GM23338 (cell line): ENCODE data around the gene NLN. TPM values are rescaled to one million over a fixed set of nuclear protein-coding genes. Genes with fewer than 3 reads are reported as not detected.

Experiments
- ATAC-seq: fragments of 200-7000 bp; cut with Tn5 transposase; 3 replicates; pipeline ENCODE4 v1.9.1; 2020
- DNase-seq: peaks from one replicate; pipeline ENCODE4 v3.0.0-alpha.2; 2015; ENCODE audit warnings: low spot score
- H2AFZ ChIP-seq: fragments of 200-600 bp; sonication (generic); 2 replicates; pipeline ENCODE4 v1.8.0; 2016; ENCODE audit warnings: antibody characterized with exemption, mild to moderate bottlenecking, moderate library complexity
- H3F3A ChIP-seq: fragments of 200-600 bp; sonication (generic); replicated peaks from 2 replicates; pipeline ENCODE4 v1.8.0; 2017; ENCODE audit warnings: antibody characterized with exemption, mixed run types, low read depth
- H3K27ac ChIP-seq: fragments of 200-600 bp; sonication (generic); 2 replicates; pipeline ENCODE4 v1.6.1; 2016; ENCODE audit warnings: low read depth
- H3K27me3 ChIP-seq: fragments of 200-600 bp; sonication (generic); 2 replicates; pipeline ENCODE4 v1.8.0; 2016; ENCODE audit warnings: mild to moderate bottlenecking, mixed run types, moderate library complexity; ENCODE audit not compliant: insufficient read depth
- H3K36me3 ChIP-seq: fragments of 200-600 bp; sonication (generic); 2 replicates; pipeline ENCODE4 v1.8.0; 2016; ENCODE audit warnings: mild to moderate bottlenecking; ENCODE audit not compliant: insufficient read depth
- H3K4me1 ChIP-seq: fragments of 200-600 bp; sonication (generic); 2 replicates; pipeline ENCODE4 v1.8.0; 2016; ENCODE audit warnings: mild to moderate bottlenecking, moderate library complexity; ENCODE audit not compliant: insufficient read depth
- H3K4me2 ChIP-seq: fragments of 200-600 bp; sonication (generic); 2 replicates; pipeline ENCODE4 v1.7.1; 2017; ENCODE audit warnings: mixed run types
- H3K4me3 ChIP-seq: fragments of 200-600 bp; sonication (generic); 2 replicates; pipeline ENCODE4 v1.6.1; 2016; ENCODE audit warnings: mixed run types
- H3K79me2 ChIP-seq: fragments of 200-600 bp; sonication (generic); replicated peaks from 2 replicates; pipeline ENCODE4 v1.8.0; 2017; ENCODE audit warnings: mild to moderate bottlenecking; ENCODE audit not compliant: insufficient read depth
- H3K9me2 ChIP-seq: fragments of 200-600 bp; sonication (generic); 2 replicates; pipeline ENCODE4 v1.8.0; 2017; ENCODE audit not compliant: insufficient read depth
- H4K20me1 ChIP-seq: fragments of 200-600 bp; sonication (generic); replicated peaks from 2 replicates; pipeline ENCODE4 v1.8.0; 2017; ENCODE audit warnings: mild to moderate bottlenecking; ENCODE audit not compliant: insufficient read depth
- H3K27ac Mint-ChIP-seq: 2 replicates; pipeline ENCODE4 v1.8.0; 2020; ENCODE audit warnings: inconsistent platforms, mild to moderate bottlenecking, moderate library complexity, mixed read lengths
- H3K27me3 Mint-ChIP-seq: 3 replicates; pipeline ENCODE4 v1.8.0; 2022; ENCODE audit warnings: low read depth, mild to moderate bottlenecking, moderate library complexity, mixed read lengths, inconsistent platforms; ENCODE audit not compliant: insufficient read depth, poor library complexity
- H3K36me3 Mint-ChIP-seq: 3 replicates; pipeline ENCODE4 v1.8.0; 2021; ENCODE audit warnings: low read depth, mild to moderate bottlenecking, inconsistent platforms, moderate library complexity, mixed read lengths
- H3K4me1 Mint-ChIP-seq: 3 replicates; pipeline ENCODE4 v1.8.0; 2020; ENCODE audit warnings: mild to moderate bottlenecking, inconsistent platforms, mixed read lengths
- H3K4me3 Mint-ChIP-seq: 3 replicates; pipeline ENCODE4 v1.8.0; 2021; ENCODE audit warnings: moderate library complexity, mild to moderate bottlenecking, inconsistent platforms, mixed read lengths
- H3K9me3 Mint-ChIP-seq: 3 replicates; pipeline ENCODE4 v1.8.0; 2020; ENCODE audit warnings: moderate library complexity, mild to moderate bottlenecking, inconsistent platforms, mixed read lengths
- JUNB ChIP-seq: IDR thresholded peaks from one replicate; pipeline ENCODE4 v1.6.1; 2016; ENCODE audit warnings: antibody characterized with exemption; ENCODE audit not compliant: unreplicated experiment
- POLR2AphosphoS5 ChIP-seq: IDR thresholded peaks from 2 replicates; pipeline ENCODE4 v1.6.1; 2016; ENCODE audit warnings: antibody characterized with exemption, low read depth
- STAT1 ChIP-seq: IDR thresholded peaks from one replicate; pipeline ENCODE4 v1.6.1; 2016; ENCODE audit warnings: antibody characterized with exemption; ENCODE audit not compliant: unreplicated experiment
- ZNF331 ChIP-seq: fragments of 250-450 bp; sonication (Bioruptor Pico); IDR thresholded peaks from 2 replicates; pipeline ENCODE4 v1.5.0; 2020; ENCODE audit warnings: low read depth, mild to moderate bottlenecking, moderate library complexity
- polyA plus RNA-seq: library from polyadenylated mRNA; unstranded; fragments of >200 nt; fragmentation: Nextera tagmentation; extraction: Ambion mirVana; gene quantifications from 2 replicates; pipeline ENCODE4 v1.2.1, GENCODE V29; 2016
- total RNA-seq: library from RNA; depleted of rRNA; stranded (reverse); fragments of >200 nt; shearing (Covaris generic); gene quantifications from 2 replicates; pipeline ENCODE4 v1.2.3, GENCODE V29; 2014
- TF ChIP-seq, protein P1 (sequence below): IDR thresholded peaks from one replicate; pipeline ENCODE4 v1.6.1; 2018; ENCODE audit warnings: antibody characterized with exemption; ENCODE audit not compliant: unreplicated experiment
- TF ChIP-seq, protein P2 (sequence below): fragments of 250-450 bp; sonication (Bioruptor Pico); IDR thresholded peaks from 2 replicates; pipeline ENCODE4 v1.5.0; 2020; ENCODE audit warnings: mild to moderate bottlenecking, moderate library complexity
- TF ChIP-seq, protein P3 (sequence below), 2 experiments: fragments of 200-600 bp in 1 of 2; sonication (generic) in 1 of 2; conservative IDR thresholded peaks; 2 replicates each; pipeline versions ENCODE4 v1.5.1 to v1.6.1; 2016 to 2017; ENCODE audit warnings: antibody characterized with exemption in 2 of 2, low read depth in 2 of 2, mild to moderate bottlenecking in 2 of 2, moderate library complexity in 1 of 2

Gene NLN
- total and polyA plus RNA-seq, 2 experiments from 2014 or later, result 56.4 to 168 TPM

DNA sequence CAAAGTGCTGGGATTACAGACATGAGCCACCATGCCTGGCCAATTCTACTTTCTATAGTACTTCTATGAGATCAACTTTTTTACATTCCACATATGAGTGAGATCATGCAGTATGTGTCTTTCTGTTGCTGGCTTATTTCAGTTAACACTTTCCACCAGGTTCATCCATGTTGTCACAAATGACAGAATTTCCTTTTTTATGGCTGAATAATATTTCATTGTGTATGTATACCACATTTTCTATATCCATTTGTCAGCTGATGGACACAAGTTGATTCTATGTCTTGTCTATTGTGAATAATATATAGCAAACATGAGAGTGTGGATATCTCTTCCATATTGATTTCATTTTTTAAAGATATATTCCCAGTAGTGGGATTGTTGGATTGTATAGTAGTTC, 17.2 kb downstream of the NLN start:
- Histone ChIP-seq H3K36me3 (peaks cover 4% of the 10 kb centered on the region; the same call in 1 of the 2 replicates), H3K4me3 (no peak overlapping the region), H2AFZ (no peak overlapping the region), H3K4me2 (no peak overlapping the region), H4K20me1 (peaks cover 56% of the 10 kb centered on the region), H3K27ac (no peak overlapping the region), H3K9me2 (no peaks in the 10 kb centered on the region), H3K27me3 (no peaks in the 10 kb centered on the region), H3K4me1 (peaks cover 7% of the 10 kb centered on the region; the same call in 1 of the 2 replicates), H3F3A (no peaks in the 10 kb centered on the region), H3K79me2 (peaks cover 99% of the 10 kb centered on the region)
- no peak for ATAC-seq
- Mint-ChIP-seq H3K27me3 (no peaks in the 10 kb centered on the region), H3K36me3 (peaks cover 4% of the 10 kb centered on the region; the same call in 2 of the 3 replicates), H3K4me3 (no peak overlapping the region), H3K9me3 (no peaks in the 10 kb centered on the region), H3K4me1 (peaks cover 13% of the 10 kb centered on the region), H3K27ac (no peak overlapping the region)
- DNase-seq, result no peak
- no peak for TF ChIP-seq ZNF331 (CRISPR knock-in tag)
- no peak for TF ChIP-seq JUNB
- no peak for TF ChIP-seq POLR2AphosphoS5
- TF ChIP-seq, protein P1, sequence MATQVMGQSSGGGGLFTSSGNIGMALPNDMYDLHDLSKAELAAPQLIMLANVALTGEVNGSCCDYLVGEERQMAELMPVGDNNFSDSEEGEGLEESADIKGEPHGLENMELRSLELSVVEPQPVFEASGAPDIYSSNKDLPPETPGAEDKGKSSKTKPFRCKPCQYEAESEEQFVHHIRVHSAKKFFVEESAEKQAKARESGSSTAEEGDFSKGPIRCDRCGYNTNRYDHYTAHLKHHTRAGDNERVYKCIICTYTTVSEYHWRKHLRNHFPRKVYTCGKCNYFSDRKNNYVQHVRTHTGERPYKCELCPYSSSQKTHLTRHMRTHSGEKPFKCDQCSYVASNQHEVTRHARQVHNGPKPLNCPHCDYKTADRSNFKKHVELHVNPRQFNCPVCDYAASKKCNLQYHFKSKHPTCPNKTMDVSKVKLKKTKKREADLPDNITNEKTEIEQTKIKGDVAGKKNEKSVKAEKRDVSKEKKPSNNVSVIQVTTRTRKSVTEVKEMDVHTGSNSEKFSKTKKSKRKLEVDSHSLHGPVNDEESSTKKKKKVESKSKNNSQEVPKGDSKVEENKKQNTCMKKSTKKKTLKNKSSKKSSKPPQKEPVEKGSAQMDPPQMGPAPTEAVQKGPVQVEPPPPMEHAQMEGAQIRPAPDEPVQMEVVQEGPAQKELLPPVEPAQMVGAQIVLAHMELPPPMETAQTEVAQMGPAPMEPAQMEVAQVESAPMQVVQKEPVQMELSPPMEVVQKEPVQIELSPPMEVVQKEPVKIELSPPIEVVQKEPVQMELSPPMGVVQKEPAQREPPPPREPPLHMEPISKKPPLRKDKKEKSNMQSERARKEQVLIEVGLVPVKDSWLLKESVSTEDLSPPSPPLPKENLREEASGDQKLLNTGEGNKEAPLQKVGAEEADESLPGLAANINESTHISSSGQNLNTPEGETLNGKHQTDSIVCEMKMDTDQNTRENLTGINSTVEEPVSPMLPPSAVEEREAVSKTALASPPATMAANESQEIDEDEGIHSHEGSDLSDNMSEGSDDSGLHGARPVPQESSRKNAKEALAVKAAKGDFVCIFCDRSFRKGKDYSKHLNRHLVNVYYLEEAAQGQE, result no peak
- no peak for TF ChIP-seq STAT1

DNA sequence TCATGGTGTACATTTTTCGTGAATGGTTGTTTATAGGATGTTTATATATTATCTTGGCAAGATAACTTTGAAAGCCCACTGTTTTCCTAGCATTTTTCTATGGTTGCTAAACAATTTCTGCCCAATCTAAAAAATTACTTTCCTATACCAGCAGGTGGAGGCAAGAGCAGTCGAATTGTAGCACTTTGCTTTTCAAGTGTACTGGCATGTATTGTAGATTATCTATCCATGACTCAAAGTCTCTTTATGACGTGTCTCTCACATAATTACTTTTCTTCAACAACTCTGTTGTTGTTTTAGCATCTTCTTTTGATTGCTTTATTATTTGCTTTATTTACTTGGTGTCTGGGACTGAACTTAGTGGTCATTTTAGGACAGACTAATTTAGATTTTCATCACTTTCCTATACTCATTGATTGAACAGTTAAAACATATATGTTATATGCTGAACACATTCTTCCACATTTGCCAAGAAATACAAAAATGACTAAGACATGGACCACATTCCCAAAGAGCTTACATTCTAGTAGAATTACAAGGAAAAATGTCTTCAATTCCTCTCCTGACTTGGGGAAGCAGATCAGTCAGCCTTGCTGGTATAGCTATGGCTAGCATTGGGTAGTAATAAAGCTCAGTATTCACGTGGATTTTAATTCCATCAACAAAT, 20.7 kb downstream of the NLN start:
- Histone ChIP-seq H3F3A (no peaks in the 10 kb centered on the region), H3K9me2 (no peaks in the 10 kb centered on the region), H3K4me2 (no peak overlapping the region), H3K79me2 (peaks cover 99% of the 10 kb centered on the region), H3K4me3 (no peak overlapping the region), H3K36me3 (peaks cover 4% of the 10 kb centered on the region; the same call in 1 of the 2 replicates), H4K20me1 (peaks cover 39% of the 10 kb centered on the region), H2AFZ (no peak overlapping the region), H3K27me3 (no peaks in the 10 kb centered on the region), H3K27ac (no peak overlapping the region), H3K4me1 (no peaks in the 10 kb centered on the region)
- H3K9me3 Mint-ChIP-seq, result no peaks in the 10 kb centered on the region
- H3K27me3 Mint-ChIP-seq, result no peaks in the 10 kb centered on the region
- no peaks in the 10 kb centered on the region for H3K4me1 Mint-ChIP-seq
- peaks cover 25% of the 10 kb centered on the region for H3K36me3 Mint-ChIP-seq
- TF ChIP-seq, protein P2, sequence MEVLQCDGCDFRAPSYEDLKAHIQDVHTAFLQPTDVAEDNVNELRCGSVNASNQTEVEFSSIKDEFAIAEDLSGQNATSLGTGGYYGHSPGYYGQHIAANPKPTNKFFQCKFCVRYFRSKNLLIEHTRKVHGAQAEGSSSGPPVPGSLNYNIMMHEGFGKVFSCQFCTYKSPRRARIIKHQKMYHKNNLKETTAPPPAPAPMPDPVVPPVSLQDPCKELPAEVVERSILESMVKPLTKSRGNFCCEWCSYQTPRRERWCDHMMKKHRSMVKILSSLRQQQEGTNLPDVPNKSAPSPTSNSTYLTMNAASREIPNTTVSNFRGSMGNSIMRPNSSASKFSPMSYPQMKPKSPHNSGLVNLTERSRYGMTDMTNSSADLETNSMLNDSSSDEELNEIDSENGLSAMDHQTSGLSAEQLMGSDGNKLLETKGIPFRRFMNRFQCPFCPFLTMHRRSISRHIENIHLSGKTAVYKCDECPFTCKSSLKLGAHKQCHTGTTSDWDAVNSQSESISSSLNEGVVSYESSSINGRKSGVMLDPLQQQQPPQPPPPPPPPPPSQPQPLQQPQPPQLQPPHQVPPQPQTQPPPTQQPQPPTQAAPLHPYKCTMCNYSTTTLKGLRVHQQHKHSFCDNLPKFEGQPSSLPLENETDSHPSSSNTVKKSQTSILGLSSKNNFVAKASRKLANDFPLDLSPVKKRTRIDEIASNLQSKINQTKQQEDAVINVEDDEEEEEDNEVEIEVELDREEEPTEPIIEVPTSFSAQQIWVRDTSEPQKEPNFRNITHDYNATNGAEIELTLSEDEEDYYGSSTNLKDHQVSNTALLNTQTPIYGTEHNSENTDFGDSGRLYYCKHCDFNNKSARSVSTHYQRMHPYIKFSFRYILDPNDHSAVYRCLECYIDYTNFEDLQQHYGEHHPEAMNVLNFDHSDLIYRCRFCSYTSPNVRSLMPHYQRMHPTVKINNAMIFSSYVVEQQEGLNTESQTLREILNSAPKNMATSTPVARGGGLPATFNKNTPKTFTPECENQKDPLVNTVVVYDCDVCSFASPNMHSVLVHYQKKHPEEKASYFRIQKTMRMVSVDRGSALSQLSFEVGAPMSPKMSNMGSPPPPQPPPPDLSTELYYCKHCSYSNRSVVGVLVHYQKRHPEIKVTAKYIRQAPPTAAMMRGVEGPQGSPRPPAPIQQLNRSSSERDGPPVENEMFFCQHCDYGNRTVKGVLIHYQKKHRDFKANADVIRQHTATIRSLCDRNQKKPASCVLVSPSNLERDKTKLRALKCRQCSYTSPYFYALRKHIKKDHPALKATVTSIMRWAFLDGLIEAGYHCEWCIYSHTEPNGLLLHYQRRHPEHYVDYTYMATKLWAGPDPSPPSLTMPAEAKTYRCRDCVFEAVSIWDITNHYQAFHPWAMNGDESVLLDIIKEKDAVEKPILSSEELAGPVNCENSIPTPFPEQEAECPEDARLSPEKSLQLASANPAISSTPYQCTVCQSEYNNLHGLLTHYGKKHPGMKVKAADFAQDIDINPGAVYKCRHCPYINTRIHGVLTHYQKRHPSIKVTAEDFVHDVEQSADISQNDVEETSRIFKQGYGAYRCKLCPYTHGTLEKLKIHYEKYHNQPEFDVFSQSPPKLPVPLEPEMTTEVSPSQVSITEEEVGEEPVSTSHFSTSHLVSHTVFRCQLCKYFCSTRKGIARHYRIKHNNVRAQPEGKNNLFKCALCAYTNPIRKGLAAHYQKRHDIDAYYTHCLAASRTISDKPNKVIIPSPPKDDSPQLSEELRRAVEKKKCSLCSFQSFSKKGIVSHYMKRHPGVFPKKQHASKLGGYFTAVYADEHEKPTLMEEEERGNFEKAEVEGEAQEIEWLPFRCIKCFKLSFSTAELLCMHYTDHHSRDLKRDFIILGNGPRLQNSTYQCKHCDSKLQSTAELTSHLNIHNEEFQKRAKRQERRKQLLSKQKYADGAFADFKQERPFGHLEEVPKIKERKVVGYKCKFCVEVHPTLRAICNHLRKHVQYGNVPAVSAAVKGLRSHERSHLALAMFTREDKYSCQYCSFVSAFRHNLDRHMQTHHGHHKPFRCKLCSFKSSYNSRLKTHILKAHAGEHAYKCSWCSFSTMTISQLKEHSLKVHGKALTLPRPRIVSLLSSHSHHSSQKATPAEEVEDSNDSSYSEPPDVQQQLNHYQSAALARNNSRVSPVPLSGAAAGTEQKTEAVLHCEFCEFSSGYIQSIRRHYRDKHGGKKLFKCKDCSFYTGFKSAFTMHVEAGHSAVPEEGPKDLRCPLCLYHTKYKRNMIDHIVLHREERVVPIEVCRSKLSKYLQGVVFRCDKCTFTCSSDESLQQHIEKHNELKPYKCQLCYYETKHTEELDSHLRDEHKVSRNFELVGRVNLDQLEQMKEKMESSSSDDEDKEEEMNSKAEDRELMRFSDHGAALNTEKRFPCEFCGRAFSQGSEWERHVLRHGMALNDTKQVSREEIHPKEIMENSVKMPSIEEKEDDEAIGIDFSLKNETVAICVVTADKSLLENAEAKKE (CRISPR knock-in tag), result no peak
- TF ChIP-seq, protein P3, sequence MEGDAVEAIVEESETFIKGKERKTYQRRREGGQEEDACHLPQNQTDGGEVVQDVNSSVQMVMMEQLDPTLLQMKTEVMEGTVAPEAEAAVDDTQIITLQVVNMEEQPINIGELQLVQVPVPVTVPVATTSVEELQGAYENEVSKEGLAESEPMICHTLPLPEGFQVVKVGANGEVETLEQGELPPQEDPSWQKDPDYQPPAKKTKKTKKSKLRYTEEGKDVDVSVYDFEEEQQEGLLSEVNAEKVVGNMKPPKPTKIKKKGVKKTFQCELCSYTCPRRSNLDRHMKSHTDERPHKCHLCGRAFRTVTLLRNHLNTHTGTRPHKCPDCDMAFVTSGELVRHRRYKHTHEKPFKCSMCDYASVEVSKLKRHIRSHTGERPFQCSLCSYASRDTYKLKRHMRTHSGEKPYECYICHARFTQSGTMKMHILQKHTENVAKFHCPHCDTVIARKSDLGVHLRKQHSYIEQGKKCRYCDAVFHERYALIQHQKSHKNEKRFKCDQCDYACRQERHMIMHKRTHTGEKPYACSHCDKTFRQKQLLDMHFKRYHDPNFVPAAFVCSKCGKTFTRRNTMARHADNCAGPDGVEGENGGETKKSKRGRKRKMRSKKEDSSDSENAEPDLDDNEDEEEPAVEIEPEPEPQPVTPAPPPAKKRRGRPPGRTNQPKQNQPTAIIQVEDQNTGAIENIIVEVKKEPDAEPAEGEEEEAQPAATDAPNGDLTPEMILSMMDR (conservative IDR thresholded peaks at IDR 0.05; ENCODE audit: low read depth in 2 of 2), result peak; percentile 50 to 62
- ATAC-seq (no peak), DNase-seq (peak; percentile 44)
- no peak overlapping the region for H3K27ac Mint-ChIP-seq
- H3K4me3 Mint-ChIP-seq, result no peak overlapping the region
